HG03439 (cell line): Measurements from ENCODE around the gene STEAP1.
"Not testable (repeated sequence)": the region's sequence is repeated elsewhere in the genome, so short reads cannot be mapped to it uniquely, and the experiment has no call there.

ENCODE experiments used
- ATAC-seq: cut with Tn5 transposase; IDR thresholded peaks from one replicate; pipeline ENCODE4 v1.9.1; 2021; ENCODE audit warnings: mild to moderate bottlenecking, moderate library complexity; ENCODE audit not compliant: unreplicated experiment

Gene STEAP1

DNA sequence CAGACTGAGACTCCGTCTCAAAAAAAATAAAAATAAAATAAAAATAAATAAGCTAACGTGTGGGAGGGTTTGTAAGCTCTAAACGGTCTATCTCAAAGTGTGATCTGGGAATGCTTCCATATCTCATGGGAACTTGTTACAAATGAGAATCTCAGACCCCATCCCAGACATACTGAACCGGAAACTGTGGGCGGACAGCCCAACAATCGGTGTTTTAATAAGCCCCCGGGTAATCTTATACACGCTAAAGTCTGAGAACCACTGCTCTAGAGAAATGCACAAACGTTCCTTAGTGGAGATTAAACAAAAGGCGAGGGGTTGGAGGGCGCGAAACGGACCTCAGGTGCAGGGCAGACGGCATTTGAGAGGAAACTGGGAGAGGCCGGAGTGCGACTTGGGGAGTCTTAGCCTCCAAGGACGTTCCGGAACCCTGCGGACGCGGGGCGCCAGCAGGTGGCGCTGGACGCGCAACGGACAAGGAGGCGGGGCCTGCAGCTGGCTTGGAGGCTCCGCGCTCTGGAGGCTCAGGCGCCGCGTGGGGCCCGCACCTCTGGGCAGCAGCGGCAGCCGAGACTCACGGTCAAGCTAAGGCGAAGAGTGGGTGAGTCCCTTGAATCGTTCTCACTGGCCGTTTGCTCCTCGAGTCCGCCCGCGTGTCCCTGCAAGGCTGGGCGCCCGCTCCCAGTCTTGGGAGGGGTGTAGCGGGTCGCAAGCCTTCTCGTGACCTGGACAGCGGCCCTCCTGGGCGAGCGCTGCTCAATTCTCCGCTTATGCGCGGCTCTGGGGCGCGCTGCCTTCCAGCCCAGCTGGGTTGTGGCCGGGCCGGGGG is at the start of gene STEAP1:
Gene STEAP1, plus strand, starts transcription at position 527 of the 829 bp plus-strand sequence. CDS start 5,320 bp downstream, outside the sequence.
- peak; percentile 98 for ATAC-seq

DNA sequence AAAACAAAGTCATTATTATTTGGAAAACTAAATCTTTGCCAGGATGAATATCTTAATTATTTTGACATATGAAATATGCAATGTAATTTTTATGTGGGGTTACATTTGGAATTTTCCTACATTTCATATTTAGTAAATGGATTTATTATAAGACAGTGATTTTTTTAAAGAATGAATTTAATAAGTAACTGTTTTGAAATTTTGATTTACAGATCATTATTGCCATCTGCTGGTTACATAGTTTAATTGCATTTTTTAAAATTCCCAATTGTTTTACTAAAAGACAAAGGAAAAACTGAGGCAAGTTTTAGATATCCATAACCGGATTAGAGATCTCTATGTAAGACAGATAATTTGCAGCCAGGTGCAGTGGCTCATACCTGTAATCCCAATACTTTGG is 39.3 kb upstream of the STEAP1 start:
- ATAC-seq: not testable (repeated sequence)

DNA sequence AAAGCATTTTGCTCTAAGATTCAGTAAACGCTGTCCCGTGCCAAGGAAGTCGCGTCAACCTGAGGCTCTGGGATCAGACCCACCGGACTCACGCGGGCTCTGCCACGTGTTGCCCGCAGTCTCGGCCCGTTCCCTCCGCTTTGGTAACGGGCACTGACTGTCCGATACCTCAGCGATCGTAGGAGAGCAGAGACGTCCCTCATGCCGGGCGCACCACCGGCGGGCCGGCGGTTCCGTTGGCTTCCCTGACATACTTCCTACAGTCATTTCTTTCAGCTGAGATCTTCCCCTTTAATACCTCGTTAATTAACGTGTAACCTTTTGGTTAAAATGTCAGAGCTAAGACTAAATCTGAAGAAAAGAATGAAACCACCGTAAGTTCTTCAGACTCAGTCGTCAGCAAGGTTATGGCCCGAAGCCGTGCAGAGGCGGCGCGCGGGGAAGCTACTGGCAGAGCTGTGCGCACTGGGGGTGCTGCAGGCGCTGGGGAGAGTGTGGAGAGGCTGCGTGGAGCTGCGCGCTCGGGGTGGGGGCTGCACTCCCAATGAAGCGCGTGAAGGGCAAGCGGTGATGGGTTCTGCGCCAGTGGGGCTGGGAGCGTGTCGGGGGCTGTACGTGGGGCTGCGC is 35.6 kb upstream of the STEAP1 start:
- ATAC-seq: not testable (repeated sequence)

DNA sequence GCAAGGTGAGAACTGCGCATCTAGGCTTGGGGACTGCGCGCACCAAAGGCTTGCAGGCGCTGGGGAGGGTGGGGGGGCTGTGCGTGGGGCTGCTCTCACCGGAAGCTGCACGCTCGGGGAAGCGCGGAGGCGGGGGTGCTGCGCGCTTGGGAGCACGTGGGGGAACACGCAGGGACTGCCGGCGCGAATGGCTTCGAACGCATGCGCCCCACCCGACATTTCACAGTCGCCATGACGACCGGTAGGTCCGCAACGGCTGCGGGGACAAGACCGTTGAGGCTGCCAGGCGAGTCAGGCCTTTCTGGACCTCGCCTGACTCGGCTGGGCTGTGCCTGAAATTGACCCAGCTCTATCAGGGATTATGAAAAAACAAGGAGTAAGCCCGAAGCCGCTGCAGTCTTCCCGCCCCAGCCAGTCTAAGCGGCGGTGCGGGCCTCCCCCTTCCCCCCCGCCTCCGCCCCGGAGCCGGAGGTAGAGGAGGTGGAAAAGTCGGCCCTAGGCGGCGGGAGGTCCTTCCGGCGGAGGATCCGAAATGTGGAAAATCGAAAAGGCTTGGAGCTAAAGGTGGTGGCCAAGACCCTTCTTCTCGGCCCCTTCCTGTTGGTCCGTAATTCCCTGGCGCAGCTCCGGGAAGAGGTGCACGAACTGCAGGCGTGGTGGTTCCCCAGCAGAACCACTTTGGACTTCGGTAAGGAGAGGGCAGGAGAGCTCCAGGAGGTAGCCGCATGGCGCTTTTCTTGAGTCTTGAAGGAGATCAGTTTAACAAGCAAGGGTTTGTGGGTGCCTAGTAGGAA is 34.9 kb upstream of the STEAP1 start:
- ATAC-seq: no peak

DNA sequence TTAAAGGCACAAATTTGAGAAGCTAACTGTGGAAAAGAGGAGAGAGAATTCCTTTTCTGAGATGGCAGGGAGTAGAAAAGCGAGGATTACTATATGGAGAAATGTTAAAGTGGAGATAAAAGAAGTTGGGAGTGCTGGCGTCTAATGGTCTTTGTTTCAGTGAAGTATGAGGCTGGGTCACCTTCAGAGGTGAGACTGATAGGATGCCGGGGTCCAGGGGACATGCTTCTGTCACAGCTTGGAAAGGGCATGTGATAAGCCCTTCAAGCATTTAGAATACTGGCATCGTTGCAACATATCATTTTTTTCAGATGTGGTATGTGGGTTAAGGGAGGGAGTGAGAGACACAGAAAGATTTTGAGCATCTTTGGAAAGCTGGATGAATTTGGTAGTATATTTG is 34.1 kb upstream of the STEAP1 start:
- not testable (repeated sequence) for ATAC-seq

DNA sequence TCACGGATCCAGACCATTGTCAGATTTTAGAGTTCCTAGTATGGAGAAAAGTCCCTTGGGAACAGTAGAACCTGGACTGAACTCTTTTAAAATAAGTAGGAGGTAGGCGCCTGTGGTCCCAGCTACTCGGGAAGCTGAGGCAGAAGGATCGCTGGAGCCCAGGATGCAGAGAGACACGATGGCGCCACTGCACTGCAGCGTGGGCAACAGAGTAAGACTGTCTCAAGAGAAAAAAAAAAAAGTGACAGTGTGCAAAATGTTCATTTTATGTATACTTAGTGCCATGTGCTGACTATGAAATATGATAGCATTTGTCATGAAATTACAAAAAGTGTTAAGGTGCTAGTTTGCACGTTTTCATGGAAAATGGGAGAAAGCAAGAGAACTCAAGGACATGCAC is 22.5 kb upstream of the STEAP1 start:
- not testable (repeated sequence) for ATAC-seq

DNA sequence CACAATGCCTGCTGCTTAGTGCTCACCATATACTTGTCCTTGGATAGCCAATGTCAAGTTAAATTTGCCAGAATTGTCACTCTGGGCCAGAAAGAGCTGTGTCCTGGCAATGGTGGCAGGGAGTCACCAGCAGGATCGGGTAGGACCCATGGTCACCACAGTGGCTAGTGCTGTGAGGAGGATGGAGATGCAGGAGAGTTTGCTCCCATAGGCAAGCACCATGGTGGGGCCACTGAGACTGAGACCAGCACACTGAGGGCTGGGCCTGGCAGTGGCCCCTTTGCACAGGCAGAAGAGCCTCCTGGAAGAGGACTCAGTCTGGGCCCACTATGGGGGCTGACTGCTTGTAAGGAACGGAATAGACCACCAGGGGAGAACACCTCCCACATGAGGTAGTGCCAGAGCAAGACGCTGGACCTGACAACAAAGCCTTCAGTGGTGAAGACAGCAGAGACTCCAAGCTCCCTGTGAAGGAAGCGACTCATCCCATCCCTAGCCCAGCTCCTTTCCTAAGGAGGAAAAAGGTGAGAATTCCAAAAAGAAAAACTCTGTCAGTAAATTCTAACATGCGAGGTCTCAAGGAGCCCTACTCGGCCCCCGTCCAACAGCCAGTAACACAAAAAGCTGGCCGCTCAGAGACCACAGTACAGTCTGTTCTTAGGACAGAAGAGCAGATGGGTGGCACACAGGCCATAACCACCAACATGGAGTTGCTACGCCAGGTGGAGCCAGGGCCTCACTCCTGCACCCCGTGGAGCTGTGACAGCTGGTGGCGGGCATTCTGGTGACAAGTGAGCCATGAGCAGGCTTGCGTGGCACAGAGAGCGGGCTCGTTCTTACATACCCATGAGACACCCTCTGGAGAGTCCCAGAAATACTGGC is 6.9 kb upstream of the STEAP1 start:
- ATAC-seq: not testable (repeated sequence)

DNA sequence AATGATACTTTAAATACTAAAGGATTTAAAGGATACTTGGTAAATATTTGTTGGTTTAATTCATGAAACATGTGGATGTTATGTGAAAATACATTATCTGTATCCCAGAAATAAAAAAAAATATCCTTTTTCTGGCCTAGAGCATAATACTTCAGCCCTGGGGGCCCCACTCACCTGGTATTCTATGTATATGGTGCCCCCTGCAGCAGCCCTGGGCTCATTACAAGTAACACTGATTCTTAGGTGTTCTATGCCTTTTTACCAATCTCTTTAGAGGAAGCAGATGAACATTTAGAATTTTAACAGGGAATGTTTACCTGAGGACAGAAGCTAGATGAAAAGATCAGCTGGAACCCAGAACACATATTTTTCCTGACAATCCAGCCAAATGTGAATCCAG is 4.8 kb upstream of the STEAP1 start:
- peak; percentile 38 for ATAC-seq

DNA sequence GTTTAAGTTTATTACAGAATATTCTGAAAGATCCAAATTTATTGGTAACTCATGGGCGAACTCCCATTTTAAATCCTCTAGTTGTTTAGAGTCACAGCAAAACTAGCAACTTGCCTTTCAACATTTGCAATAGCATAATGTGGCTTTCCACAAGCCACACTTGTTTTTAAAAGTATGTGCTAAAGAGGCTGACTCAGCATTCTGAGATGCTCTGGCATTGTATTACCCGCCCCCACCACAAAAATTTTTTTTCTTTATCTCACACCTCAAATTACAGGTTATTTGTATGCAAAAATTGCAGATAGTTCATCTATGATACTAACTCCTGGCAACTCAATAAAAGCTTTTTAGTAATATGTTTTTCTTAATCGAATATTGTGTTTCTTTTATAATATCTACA is 2.4 kb upstream of the STEAP1 start:
- not testable (repeated sequence) for ATAC-seq

DNA sequence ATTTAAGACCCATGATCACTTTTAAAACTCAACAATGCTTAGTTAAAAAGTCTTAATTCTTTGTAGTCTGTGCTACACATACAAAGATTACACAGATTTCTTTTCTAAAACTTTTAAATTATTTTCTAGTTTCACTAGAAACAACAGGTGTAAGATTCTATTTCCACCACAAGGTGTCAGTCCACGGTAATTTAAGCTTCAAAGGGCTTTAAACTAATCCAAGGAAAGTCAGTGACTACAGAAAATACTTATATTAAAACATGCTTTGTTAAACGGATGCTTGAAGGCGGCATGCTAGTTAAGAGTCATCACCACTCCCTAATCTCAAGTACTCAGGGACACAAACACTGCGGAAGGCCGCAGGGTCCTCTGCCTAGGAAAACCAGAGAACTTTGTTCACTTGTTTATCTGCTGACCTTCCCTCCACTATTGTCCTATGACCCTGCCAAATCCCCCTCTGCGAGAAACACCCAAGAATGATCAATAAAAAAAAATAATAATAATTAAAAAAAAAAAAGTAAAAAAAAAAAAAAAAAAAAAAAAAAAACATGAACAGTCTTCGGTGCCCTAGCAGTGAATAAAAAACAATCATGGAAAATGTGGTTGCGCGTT is 1.5 kb upstream of the STEAP1 start:
- ATAC-seq: not testable (repeated sequence)

DNA sequence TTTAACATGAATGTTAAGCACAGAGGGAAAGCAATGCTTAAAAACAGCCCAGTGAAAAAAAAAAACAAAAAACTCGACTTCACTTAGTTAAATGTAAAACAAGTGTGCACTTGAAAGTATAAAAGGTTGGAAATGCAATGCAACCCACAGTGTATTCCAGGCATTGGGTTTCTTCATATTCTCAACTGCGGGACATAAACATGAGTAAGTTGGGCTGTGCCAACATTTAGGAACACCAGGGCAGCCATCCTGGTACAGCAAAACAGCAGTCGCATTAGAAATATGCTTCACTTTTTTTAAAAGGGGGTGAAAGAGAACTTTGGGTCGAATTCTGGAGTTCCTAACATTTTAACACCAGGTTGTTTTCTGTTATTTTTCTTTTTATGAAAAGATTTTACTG is 937 bp downstream of the STEAP1 start:
- no peak for ATAC-seq

DNA sequence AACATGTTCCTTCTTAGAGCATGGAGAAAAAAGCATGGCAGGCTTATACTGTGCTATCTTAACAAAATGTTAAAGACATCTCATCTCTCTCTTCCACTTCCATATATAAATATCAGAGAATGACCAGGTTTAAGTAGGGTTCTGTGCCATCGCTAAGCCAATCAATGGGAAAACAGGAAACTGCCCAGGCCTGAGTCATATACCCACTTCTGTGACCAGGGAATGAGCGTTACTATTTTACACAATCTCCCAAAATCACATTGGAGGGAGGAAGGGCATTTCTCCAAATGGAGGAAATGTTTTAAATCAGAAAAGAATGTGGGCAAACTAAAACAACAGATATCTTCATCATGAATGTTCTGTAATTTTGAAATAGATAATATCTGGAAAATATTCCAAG is 3.1 kb downstream of the STEAP1 start:
- not testable (repeated sequence) for ATAC-seq

DNA sequence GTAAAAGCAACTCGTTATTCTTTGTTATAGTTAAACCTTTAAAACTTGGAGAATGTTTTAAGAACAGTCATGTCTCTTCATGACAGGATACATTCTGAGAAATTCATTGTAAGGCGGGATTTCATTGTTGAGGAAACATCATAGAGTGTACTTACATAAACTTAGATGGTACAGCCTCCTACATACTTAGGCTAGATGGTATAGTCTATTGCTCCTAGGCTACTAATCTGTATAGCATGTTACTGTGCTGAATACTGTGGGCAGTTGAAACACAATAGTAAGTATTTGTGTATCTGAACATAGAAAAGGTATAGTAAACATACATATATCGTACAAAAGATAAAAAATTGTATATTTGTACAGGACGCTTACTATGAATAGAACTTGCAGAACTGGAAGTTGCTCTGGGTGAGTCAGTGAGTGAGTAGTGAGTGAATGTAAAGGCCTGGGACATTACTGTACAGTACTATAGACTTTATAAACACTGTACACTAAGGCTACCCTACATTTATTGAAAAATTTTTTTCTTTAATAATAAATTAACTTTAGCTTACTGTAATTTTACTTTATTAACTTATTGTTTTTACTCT is 3.6 kb downstream of the STEAP1 start:
- not testable (repeated sequence) for ATAC-seq

DNA sequence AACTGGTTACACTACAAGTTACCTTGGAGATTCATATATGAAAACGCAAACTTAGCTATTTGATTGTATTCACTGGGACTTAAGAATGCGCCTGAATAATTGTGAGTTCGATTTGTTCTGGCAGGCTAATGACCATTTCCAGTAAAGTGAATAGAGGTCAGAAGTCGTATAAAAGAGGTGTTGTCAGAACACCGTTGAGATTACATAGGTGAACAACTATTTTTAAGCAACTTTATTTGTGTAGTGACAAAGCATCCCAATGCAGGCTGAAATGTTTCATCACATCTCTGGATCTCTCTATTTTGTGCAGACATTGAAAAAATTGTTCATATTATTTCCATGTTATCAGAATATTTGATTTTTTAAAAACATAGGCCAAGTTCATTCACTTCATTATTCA is 9.3 kb downstream of the STEAP1 start:
- no peak for ATAC-seq

DNA sequence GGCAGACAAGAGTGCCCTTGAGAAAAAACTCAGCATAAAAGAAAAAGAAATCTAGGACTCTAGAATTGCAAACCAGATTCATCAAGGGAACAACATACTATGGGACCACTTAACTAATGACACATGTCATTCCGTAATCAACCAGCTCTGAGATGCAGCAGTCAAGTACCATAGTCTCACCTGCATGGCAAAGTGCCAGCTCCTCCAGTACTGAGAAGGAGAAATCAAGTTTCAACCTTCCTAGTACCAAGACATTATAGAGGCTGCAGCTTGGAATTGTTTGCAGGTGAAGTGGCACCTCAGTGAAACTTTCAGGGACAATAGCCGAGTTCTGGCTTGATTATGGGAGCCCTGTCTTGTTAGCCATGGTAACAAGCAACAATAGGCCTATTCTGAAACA is 11.5 kb downstream of the STEAP1 start:
- ATAC-seq: no peak

DNA sequence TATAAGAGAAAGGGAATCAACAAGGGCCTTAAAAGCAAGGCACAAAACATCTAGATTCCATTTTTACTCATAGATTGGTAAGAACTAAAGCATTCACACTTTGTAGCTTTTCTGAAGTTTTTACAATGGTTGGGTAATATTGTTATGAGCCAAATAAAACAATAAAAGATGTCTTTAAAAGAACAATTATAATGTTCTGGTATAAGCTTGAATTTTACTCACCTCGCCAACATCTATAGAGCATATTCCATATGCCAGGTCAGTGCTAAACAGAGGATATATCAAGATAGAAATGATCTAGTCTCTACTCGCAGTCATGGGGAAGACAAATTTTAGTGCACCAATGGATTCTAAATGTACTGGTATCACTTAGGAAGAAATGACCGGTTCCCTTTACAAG is 11.9 kb downstream of the STEAP1 start:
- ATAC-seq: no peak

DNA sequence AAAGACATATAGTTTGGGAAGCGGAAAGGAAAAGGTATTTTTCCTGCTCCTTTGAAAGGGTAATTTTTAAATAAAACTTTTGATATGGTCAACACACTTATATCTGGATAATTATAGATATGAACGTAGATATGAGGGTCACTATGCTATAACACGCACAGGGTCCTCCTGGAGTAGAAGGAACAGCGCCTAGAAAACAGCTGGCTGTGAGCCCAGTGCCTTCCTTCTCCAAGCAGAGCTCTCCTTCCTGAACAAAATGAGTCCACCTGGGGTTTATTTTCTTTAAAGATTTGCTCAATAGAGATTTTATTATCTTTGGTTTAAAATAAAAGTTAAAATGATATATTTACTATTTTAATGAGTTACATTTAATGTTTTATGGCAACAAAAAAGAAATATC is 13.1 kb downstream of the STEAP1 start:
- no peak for ATAC-seq

DNA sequence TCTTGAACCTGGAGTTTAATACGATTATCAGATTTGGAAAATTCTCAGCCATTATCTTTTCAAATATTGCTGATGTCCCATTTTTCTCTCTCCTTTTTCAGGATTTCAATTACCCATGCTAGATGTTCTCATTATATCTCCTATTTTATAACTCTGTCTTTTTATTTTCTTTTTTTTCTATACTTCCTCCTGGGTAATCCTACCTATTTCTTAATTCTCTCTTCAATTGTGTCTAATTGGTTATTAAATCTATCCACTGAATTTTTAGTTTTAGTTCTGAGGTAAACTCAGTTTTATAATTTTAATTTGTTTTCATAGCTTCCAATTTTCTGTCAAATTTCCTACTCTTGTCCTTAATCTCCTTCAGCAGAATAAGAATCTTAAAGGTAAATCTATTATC is 15.6 kb downstream of the STEAP1 start:
- ATAC-seq: no peak

DNA sequence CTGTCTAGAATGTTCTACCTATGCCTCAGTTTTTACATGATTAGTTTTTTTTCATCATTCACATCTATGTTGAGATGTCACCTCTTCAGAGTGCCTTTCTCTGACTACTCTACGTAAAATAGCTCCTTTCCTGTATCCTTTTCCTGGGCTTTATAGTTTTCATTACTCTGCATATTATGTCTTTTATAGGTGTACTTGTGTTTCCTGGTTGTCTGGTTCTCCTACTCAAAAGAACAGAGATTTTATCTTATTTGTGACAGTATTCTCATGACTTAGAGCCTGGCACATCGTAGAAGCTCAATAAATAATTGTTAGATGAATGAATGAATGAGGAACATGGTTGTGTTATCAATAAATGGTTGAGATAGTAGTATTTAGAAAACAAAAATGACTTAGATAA is 17.9 kb downstream of the STEAP1 start:
- ATAC-seq: no peak

DNA sequence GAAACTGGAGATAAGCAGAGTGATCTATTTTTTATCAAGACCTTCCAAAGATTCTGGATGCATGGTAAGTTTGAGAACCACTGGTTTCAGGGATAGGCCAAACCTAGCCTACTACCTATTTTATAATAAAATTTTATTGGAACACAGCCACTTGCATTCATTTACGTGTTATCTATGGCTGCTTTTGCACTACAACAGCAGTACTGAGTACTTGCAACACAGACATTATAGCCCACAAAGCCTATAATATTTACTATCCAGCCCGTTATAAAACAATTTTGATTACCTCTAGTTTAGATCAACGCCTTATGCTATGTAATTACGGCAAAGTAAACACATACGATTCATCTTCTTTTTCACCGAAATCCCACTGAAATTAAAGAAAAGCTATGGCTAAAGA is 18.4 kb downstream of the STEAP1 start:
- ATAC-seq: no peak
